ENCODE results near the gene LMBR1.

Gene LMBR1

DNA sequence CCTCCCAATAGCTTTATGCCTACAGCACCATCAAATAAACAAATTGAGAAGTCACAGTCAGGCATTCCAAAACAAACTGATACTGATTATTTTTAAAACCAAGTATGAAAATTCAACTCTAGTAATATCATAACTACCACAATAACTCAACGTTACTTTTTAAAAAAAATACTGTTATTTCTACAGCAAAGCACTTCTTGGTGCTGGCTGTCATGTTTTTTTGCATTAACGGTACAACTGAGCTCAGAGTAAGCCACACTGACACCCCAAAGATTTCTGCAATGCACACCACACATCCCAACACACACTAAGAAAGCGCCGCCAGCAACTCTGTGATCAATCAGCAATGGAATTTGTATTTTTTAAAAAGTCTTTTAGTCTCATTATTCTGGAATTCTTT lies 138.8 kb downstream of the LMBR1 start:
- Histone ChIP-seq H3K79me2 (ENCODE audit: control insufficient read depth, low read length) (no peaks in the 10 kb centered on the region), H3K4me2 (ENCODE audit: low read length) (no peak overlapping the region)

DNA sequence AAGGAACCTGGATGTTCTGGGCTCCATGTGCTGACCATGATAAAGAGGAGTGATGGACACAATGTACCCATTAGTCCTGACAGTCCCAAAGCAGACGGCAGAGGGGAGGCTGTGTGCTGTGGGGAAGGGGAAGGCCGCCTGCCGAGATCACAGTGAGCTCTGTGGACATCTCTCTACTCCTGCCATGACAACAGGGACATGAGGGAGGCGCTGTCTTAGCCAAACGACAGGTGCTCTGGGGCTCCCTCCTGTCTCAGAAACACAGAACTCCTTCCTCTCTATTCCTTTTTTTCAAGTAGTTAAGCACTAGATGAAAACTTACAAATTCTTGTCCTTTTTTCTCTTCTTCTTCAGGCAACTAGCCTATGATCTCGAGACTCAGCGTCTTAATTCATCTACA lies 139.4 kb downstream of the LMBR1 start:
- TF ChIP-seq, protein P1, sequence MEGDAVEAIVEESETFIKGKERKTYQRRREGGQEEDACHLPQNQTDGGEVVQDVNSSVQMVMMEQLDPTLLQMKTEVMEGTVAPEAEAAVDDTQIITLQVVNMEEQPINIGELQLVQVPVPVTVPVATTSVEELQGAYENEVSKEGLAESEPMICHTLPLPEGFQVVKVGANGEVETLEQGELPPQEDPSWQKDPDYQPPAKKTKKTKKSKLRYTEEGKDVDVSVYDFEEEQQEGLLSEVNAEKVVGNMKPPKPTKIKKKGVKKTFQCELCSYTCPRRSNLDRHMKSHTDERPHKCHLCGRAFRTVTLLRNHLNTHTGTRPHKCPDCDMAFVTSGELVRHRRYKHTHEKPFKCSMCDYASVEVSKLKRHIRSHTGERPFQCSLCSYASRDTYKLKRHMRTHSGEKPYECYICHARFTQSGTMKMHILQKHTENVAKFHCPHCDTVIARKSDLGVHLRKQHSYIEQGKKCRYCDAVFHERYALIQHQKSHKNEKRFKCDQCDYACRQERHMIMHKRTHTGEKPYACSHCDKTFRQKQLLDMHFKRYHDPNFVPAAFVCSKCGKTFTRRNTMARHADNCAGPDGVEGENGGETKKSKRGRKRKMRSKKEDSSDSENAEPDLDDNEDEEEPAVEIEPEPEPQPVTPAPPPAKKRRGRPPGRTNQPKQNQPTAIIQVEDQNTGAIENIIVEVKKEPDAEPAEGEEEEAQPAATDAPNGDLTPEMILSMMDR (IDR thresholded peaks at IDR 0.05; ENCODE audit: low read depth, low read length, poor library complexity, severe bottlenecking), result no peak
- no peak for TF ChIP-seq EZH2phosphoT487 (IDR thresholded peaks at IDR 0.05; ENCODE audit: borderline replicate concordance, low read length)
- Histone ChIP-seq H3F3A (ENCODE audit: control insufficient read depth, insufficient read depth) (peaks cover 3% of the 10 kb centered on the region; the same call in 1 of the 2 replicates), H3K36me3 (ENCODE audit: control insufficient read depth, low read length) (peaks cover 39% of the 10 kb centered on the region), H3K27me3 (ENCODE audit: control insufficient read depth, low read length) (no peaks in the 10 kb centered on the region), H3K4me2 (ENCODE audit: low read length) (no peak overlapping the region), H3K27ac (ENCODE audit: low read depth, low read length) (no peak overlapping the region), H3K79me2 (ENCODE audit: control insufficient read depth, low read length) (no peaks in the 10 kb centered on the region), H3K9me2 (replicated peaks; ENCODE audit: control insufficient read depth, low read length) (no peaks in the 10 kb centered on the region), H3K4me3 (ENCODE audit: low read length) (no peak overlapping the region), H4K20me1 (ENCODE audit: control insufficient read depth, insufficient read depth, low read depth, low read length) (no peaks in the 10 kb centered on the region), H3K4me1 (ENCODE audit: control insufficient read depth, low read length) (peaks cover 8% of the 10 kb centered on the region), H3K9me3 (ENCODE audit: control insufficient read depth, insufficient read depth, low read length) (no peaks in the 10 kb centered on the region)

More for the DNA sequence above, 138.8 kb downstream of the LMBR1 start:
- TF ChIP-seq EZH2phosphoT487 (IDR thresholded peaks at IDR 0.05; ENCODE audit: borderline replicate concordance, low read length), result no peak
- TF ChIP-seq, protein P1 (IDR thresholded peaks at IDR 0.05; ENCODE audit: low read depth, low read length, poor library complexity, severe bottlenecking), result no peak
- Histone ChIP-seq H3K9me3 (ENCODE audit: control insufficient read depth, insufficient read depth, low read length) (no peaks in the 10 kb centered on the region), H3K27me3 (ENCODE audit: control insufficient read depth, low read length) (no peaks in the 10 kb centered on the region), H3F3A (ENCODE audit: control insufficient read depth, insufficient read depth) (peaks cover 3% of the 10 kb centered on the region; the same call in 1 of the 2 replicates), H3K36me3 (ENCODE audit: control insufficient read depth, low read length) (peaks cover 45% of the 10 kb centered on the region), H4K20me1 (ENCODE audit: control insufficient read depth, insufficient read depth, low read depth, low read length) (no peaks in the 10 kb centered on the region), H3K4me1 (ENCODE audit: control insufficient read depth, low read length) (peaks cover 8% of the 10 kb centered on the region), H3K4me3 (ENCODE audit: low read length) (no peak overlapping the region), H3K27ac (ENCODE audit: low read depth, low read length) (no peak overlapping the region), H3K9me2 (replicated peaks; ENCODE audit: control insufficient read depth, low read length) (no peaks in the 10 kb centered on the region)

DNA sequence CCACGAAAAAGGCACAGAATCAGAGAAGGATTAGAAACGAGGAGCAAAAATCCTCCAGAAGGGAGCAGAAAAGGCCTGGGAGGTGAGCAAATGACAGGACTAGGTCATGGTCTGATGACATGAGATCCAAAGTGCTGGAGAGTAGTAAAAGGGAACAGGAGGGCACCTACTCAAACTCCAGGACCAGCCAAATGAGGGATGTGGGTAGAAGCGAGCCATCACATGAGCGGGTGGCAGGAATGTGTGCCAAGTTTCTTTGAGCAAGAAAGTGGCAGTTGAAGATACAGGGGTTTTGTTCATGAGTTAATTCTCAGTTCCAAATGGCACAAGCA lies 139.8 kb downstream of the LMBR1 start:
- H3K27me3 ChIP-seq (ENCODE audit: control insufficient read depth, low read length), result no peaks in the 10 kb centered on the region
- H3K4me2 ChIP-seq (ENCODE audit: low read length), result no peak overlapping the region
- H3K4me1 ChIP-seq (ENCODE audit: control insufficient read depth, low read length), result peaks cover 8% of the 10 kb centered on the region
- H3K36me3 ChIP-seq (ENCODE audit: control insufficient read depth, low read length), result peaks cover 35% of the 10 kb centered on the region
- no peaks in the 10 kb centered on the region for H3K9me2 ChIP-seq (replicated peaks; ENCODE audit: control insufficient read depth, low read length)
- TF ChIP-seq, protein P1 (IDR thresholded peaks at IDR 0.05; ENCODE audit: low read depth, low read length, poor library complexity, severe bottlenecking), result no peak
- no peak for TF ChIP-seq EZH2phosphoT487 (IDR thresholded peaks at IDR 0.05; ENCODE audit: borderline replicate concordance, low read length)
- peaks cover 3% of the 10 kb centered on the region; the same call in 1 of the 2 replicates for H3F3A ChIP-seq (ENCODE audit: control insufficient read depth, insufficient read depth)
- H4K20me1 ChIP-seq (ENCODE audit: control insufficient read depth, insufficient read depth, low read depth, low read length), result no peaks in the 10 kb centered on the region
- H3K9me3 ChIP-seq (ENCODE audit: control insufficient read depth, insufficient read depth, low read length), result no peaks in the 10 kb centered on the region
- H3K27ac ChIP-seq (ENCODE audit: low read depth, low read length), result no peak overlapping the region
- no peaks in the 10 kb centered on the region for H3K79me2 ChIP-seq (ENCODE audit: control insufficient read depth, low read length)
- H3K4me3 ChIP-seq (ENCODE audit: low read length), result no peak overlapping the region

Data from DOHH2 (cell line).